Liver (tissue), 9 donors: ENCODE measurements around the gene MYOZ2. TPM values are rescaled to one million over a fixed set of nuclear protein-coding genes. Genes with fewer than 3 reads are reported as not detected.

Source experiments
- DNase-seq: peaks from one replicate; pipeline ENCODE4 v3.0.0-alpha.2; 2017; ENCODE audit warnings: low spot score
- H3K27ac ChIP-seq, 2 donors: one replicate each; pipeline ENCODE4 v1.7.0; 2013; ENCODE audit warnings: inconsistent platforms in 2 of 2, low read length in 2 of 2, control low read depth in 1 of 2, low read depth in 1 of 2, mild to moderate bottlenecking in 1 of 2
- H3K27me3 ChIP-seq, 4 donors: one replicate each; pipeline versions ENCODE4 v1.6.1 to v1.7.0; 2013; ENCODE audit warnings: low read length in 3 of 4, inconsistent platforms in 1 of 4, mild to moderate bottlenecking in 1 of 4, moderate library complexity in 1 of 4; ENCODE audit not compliant: control insufficient read depth in 4 of 4, insufficient read depth in 4 of 4
- H3K36me3 ChIP-seq, 4 donors: one replicate each; pipeline versions ENCODE4 v1.6.1 to v1.7.0; 2013; ENCODE audit warnings: low read length in 3 of 4, mild to moderate bottlenecking in 3 of 4, low read depth in 1 of 4, moderate library complexity in 1 of 4; ENCODE audit not compliant: control insufficient read depth in 4 of 4, insufficient read depth in 3 of 4
- H3K4me1 ChIP-seq, 4 donors: one replicate each; pipeline versions ENCODE4 v1.6.1 to v1.7.0; 2013; ENCODE audit warnings: low read length in 3 of 4, mild to moderate bottlenecking in 3 of 4, moderate library complexity in 1 of 4; ENCODE audit not compliant: control insufficient read depth in 4 of 4, insufficient read depth in 4 of 4
- H3K4me3 ChIP-seq, 3 donors: one replicate each; pipeline versions ENCODE4 v1.6.1 to v1.7.0; 2013; ENCODE audit warnings: low read length in 3 of 3, control low read depth in 1 of 3, low read depth in 1 of 3, mild to moderate bottlenecking in 1 of 3
- H3K9ac ChIP-seq, 2 donors: one replicate each; pipeline ENCODE4 v1.7.0; 2013; ENCODE audit warnings: low read length in 2 of 2, mild to moderate bottlenecking in 2 of 2, moderate library complexity in 2 of 2, control low read depth in 1 of 2, low read depth in 1 of 2
- H3K9me3 ChIP-seq, 4 donors: one replicate each; pipeline versions ENCODE4 v1.6.1 to v1.7.0; 2013; ENCODE audit warnings: low read length in 3 of 4; ENCODE audit not compliant: control insufficient read depth in 4 of 4
- EGR1 ChIP-seq, 2 donors: IDR thresholded peaks; 2 replicates each; pipeline ENCODE4 v1.6.1; 2016 to 2018; ENCODE audit warnings: antibody characterized with exemption in 2 of 2, low read depth in 2 of 2
- FOXA1 ChIP-seq: IDR thresholded peaks from 2 replicates; pipeline ENCODE4 v1.6.1; 2016; ENCODE audit warnings: antibody characterized with exemption
- FOXA2 ChIP-seq: IDR thresholded peaks from 2 replicates; pipeline ENCODE4 v1.6.1; 2016; ENCODE audit warnings: antibody characterized with exemption
- GABPA ChIP-seq, 2 donors: IDR thresholded peaks in 1 of 2; conservative IDR thresholded peaks in 1 of 2; 2 replicates each; pipeline ENCODE4 v1.6.1; 2016; ENCODE audit warnings: antibody characterized with exemption in 2 of 2, mild to moderate bottlenecking in 1 of 2, moderate library complexity in 1 of 2
- HNF4A ChIP-seq, 2 donors: conservative IDR thresholded peaks; 2 replicates each; pipeline ENCODE4 v1.6.1; 2016; ENCODE audit warnings: antibody characterized with exemption in 2 of 2, mild to moderate bottlenecking in 2 of 2
- HNF4G ChIP-seq: IDR thresholded peaks from 2 replicates; pipeline ENCODE4 v1.6.1; 2016; ENCODE audit warnings: antibody characterized with exemption
- JUND ChIP-seq, 2 donors: IDR thresholded peaks; 2 replicates each; pipeline ENCODE4 v1.6.1; 2016; ENCODE audit warnings: antibody characterized with exemption in 2 of 2
- NR2F2 ChIP-seq: IDR thresholded peaks from 2 replicates; pipeline ENCODE4 v1.6.1; 2016; ENCODE audit warnings: antibody characterized with exemption
- RAD21 ChIP-seq, 2 donors: IDR thresholded peaks; 2 replicates each; pipeline ENCODE4 v1.6.1; 2016; ENCODE audit warnings: antibody characterized with exemption in 2 of 2, mild to moderate bottlenecking in 2 of 2
- RXRA ChIP-seq, 2 donors: IDR thresholded peaks; 2 replicates each; pipeline ENCODE4 v1.6.1; 2017 to 2018; ENCODE audit warnings: antibody characterized with exemption in 2 of 2, mild to moderate bottlenecking in 1 of 2
- SP1 ChIP-seq: IDR thresholded peaks from 2 replicates; pipeline ENCODE4 v1.6.1; 2018; ENCODE audit warnings: antibody characterized with exemption, mild to moderate bottlenecking
- TAF1 ChIP-seq: conservative IDR thresholded peaks from 2 replicates; pipeline ENCODE4 v1.6.1; 2016; ENCODE audit warnings: antibody characterized with exemption, mild to moderate bottlenecking
- YY1 ChIP-seq: IDR thresholded peaks from 2 replicates; pipeline ENCODE4 v1.6.1; 2016; ENCODE audit warnings: antibody characterized with exemption, mild to moderate bottlenecking
- WGBS: extraction: QIAGEN DNeasy Blood & Tissue Kit; methylation state at CpG from one replicate; pipeline ENCODE4 v1.1.7; 2013; 5-methylcytosine and 5-hydroxymethylcytosine counted together
- polyA plus RNA-seq, 2 donors: library from polyadenylated mRNA; stranded (reverse) in 1 of 2; unstranded in 1 of 2; fragments of 200-250 nt in 1 of 2; fragments of >200 nt in 1 of 2; fragmentation: Nextera tagmentation in 1 of 2; extraction: Ambion mirVana in 1 of 2; gene quantifications; one replicate each; pipeline versions ENCODE4 v1.2.1 to v1.2.3, GENCODE V29; 2013 to 2015
- total RNA-seq, 2 donors: library from RNA; depleted of rRNA; stranded (reverse); fragments of >200 nt; gene quantifications; one replicate each; pipeline ENCODE4 v1.2.3, GENCODE V29; 2014
- TF ChIP-seq, protein P1 (sequence below): IDR thresholded peaks from 2 replicates; pipeline ENCODE4 v1.6.1; 2016; ENCODE audit warnings: antibody characterized with exemption
- TF ChIP-seq, protein P2 (sequence below): IDR thresholded peaks from 2 replicates; pipeline ENCODE4 v1.6.1; 2016; ENCODE audit warnings: antibody characterized with exemption, mild to moderate bottlenecking
- TF ChIP-seq, protein P3 (sequence below): IDR thresholded peaks from 2 replicates; pipeline ENCODE4 v1.6.1; 2016; ENCODE audit warnings: antibody characterized with exemption
- TF ChIP-seq, protein P4 (sequence below): fragments of 150-350 bp; IDR thresholded peaks from 2 replicates; pipeline ENCODE4 v1.5.1; 2017; ENCODE audit warnings: improper control_type of control experiment, low read depth, low read length; ENCODE audit not compliant: missing input control
- TF ChIP-seq, protein P5 (sequence below): IDR thresholded peaks from 2 replicates; pipeline ENCODE4 v1.6.1; 2016; ENCODE audit warnings: antibody characterized with exemption
- donor health status: healthy.
- donor health status: healthy.
- donor health status: healthy.
- donor health status: healthy.
- donor health status: healthy.

The MYOZ2 gene
- total and polyA plus RNA-seq, 4 donors = 0.03 to 0.08 TPM; not detected in 2

DNA sequence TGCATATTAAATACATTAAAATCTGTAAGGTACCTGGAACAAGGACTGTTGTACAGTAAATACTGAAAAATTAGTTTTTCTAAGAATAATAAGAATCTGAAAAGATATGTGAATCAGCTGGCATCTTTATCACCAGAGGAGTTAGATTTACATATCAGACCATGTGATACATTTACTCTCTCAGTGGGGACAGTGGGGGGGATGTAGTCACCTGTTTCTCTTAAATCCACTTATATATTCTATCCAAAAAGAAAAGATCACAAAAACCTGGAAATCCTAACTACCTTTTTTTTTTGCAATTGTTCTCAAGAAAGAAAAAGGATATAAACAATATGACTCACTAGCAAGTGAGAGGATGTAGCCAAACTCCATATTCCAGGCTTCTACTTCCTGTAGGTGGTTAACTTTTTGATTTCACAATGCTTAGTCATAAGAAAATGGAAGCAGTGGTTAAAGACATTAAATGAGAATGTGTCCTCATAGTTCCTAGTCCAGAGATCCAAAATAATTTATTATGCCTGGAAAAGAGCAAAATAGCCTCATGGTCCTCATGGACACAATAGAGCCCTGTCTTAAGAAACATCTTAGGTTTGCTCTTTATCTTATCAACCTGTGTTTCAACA, 22.5 kb upstream of the MYOZ2 start:
- TF ChIP-seq, protein P1, sequence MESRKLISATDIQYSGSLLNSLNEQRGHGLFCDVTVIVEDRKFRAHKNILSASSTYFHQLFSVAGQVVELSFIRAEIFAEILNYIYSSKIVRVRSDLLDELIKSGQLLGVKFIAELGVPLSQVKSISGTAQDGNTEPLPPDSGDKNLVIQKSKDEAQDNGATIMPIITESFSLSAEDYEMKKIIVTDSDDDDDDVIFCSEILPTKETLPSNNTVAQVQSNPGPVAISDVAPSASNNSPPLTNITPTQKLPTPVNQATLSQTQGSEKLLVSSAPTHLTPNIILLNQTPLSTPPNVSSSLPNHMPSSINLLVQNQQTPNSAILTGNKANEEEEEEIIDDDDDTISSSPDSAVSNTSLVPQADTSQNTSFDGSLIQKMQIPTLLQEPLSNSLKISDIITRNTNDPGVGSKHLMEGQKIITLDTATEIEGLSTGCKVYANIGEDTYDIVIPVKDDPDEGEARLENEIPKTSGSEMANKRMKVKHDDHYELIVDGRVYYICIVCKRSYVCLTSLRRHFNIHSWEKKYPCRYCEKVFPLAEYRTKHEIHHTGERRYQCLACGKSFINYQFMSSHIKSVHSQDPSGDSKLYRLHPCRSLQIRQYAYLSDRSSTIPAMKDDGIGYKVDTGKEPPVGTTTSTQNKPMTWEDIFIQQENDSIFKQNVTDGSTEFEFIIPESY = no peak
- peak in 1 of 2 donors; percentile 44 for TF ChIP-seq JUND (IDR thresholded peaks at IDR 0.05)
- H3K27ac ChIP-seq = no peak overlapping the region
- H3K4me3 ChIP-seq = no peak overlapping the region
- DNase-seq = no peak
- no peaks in the 10 kb centered on the region for H3K27me3 ChIP-seq
- H3K4me1 ChIP-seq = no peaks in the 10 kb centered on the region
- no peaks in the 10 kb centered on the region for H3K36me3 ChIP-seq
- H3K9me3 ChIP-seq = no peaks in the 10 kb centered on the region
- H3K9ac ChIP-seq = no peak overlapping the region

DNA sequence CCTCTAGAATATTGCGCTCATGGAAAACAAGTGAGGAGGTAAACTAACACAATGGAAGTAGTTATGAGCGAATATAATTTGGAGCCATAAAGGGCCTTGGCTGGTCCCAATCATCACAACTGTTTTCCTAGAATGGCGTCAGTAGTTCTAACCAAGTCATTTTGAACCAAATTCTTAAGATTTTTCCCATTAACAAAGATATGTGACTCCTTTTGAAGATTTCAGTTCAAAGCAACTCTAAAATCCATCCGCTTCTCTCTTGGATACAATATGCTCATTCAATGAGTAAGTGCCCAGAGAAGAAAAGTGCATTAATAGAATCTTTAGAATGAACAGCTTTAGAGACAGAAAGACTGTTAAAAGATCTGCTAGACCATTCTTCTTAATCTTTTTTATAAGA, 19.6 kb upstream of the MYOZ2 start:
- Histone ChIP-seq H3K4me1 (no peaks in the 10 kb centered on the region), H3K9me3 (no peaks in the 10 kb centered on the region), H3K36me3 (no peaks in the 10 kb centered on the region), H3K27me3 (no peaks in the 10 kb centered on the region), H3K4me3 (no peak overlapping the region), H3K27ac (no peak overlapping the region), H3K9ac (no peak overlapping the region)
- DNase-seq = no peak
- 93% methylated on average over 4 of the region's 4 CpGs for WGBS
- TF ChIP-seq, protein P2, sequence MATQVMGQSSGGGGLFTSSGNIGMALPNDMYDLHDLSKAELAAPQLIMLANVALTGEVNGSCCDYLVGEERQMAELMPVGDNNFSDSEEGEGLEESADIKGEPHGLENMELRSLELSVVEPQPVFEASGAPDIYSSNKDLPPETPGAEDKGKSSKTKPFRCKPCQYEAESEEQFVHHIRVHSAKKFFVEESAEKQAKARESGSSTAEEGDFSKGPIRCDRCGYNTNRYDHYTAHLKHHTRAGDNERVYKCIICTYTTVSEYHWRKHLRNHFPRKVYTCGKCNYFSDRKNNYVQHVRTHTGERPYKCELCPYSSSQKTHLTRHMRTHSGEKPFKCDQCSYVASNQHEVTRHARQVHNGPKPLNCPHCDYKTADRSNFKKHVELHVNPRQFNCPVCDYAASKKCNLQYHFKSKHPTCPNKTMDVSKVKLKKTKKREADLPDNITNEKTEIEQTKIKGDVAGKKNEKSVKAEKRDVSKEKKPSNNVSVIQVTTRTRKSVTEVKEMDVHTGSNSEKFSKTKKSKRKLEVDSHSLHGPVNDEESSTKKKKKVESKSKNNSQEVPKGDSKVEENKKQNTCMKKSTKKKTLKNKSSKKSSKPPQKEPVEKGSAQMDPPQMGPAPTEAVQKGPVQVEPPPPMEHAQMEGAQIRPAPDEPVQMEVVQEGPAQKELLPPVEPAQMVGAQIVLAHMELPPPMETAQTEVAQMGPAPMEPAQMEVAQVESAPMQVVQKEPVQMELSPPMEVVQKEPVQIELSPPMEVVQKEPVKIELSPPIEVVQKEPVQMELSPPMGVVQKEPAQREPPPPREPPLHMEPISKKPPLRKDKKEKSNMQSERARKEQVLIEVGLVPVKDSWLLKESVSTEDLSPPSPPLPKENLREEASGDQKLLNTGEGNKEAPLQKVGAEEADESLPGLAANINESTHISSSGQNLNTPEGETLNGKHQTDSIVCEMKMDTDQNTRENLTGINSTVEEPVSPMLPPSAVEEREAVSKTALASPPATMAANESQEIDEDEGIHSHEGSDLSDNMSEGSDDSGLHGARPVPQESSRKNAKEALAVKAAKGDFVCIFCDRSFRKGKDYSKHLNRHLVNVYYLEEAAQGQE = no peak
- TF ChIP-seq, protein P3, sequence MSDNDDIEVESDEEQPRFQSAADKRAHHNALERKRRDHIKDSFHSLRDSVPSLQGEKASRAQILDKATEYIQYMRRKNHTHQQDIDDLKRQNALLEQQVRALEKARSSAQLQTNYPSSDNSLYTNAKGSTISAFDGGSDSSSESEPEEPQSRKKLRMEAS = no peak
- TF ChIP-seq, protein P4, sequence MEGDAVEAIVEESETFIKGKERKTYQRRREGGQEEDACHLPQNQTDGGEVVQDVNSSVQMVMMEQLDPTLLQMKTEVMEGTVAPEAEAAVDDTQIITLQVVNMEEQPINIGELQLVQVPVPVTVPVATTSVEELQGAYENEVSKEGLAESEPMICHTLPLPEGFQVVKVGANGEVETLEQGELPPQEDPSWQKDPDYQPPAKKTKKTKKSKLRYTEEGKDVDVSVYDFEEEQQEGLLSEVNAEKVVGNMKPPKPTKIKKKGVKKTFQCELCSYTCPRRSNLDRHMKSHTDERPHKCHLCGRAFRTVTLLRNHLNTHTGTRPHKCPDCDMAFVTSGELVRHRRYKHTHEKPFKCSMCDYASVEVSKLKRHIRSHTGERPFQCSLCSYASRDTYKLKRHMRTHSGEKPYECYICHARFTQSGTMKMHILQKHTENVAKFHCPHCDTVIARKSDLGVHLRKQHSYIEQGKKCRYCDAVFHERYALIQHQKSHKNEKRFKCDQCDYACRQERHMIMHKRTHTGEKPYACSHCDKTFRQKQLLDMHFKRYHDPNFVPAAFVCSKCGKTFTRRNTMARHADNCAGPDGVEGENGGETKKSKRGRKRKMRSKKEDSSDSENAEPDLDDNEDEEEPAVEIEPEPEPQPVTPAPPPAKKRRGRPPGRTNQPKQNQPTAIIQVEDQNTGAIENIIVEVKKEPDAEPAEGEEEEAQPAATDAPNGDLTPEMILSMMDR = no peak
- TF ChIP-seq RXRA (IDR thresholded peaks at IDR 0.05) (no peak), FOXA2 (no peak), NR2F2 (no peak), TAF1 (no peak), HNF4A (conservative IDR thresholded peaks at IDR 0.05) (no peak), YY1 (no peak), GABPA (IDR thresholded peaks at IDR 0.05 in 1 of 2, conservative IDR thresholded peaks at IDR 0.05 in 1 of 2) (no peak), SP1 (no peak), HNF4G (no peak), EGR1 (IDR thresholded peaks at IDR 0.05; ENCODE audit: low read depth in 2 of 2) (no peak), RAD21 (IDR thresholded peaks at IDR 0.05) (no peak), FOXA1 (no peak), JUND (IDR thresholded peaks at IDR 0.05) (no peak)
- TF ChIP-seq, protein P5, sequence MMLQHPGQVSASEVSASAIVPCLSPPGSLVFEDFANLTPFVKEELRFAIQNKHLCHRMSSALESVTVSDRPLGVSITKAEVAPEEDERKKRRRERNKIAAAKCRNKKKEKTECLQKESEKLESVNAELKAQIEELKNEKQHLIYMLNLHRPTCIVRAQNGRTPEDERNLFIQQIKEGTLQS = no peak
